IMR-90 (cell line): ENCODE data around the gene GRM8. TPM values are rescaled to one million over a fixed set of nuclear protein-coding genes. Genes with fewer than 3 reads are reported as not detected.

Experiments
- ATAC-seq: fragments of 200-7000 bp; cut with Tn5 transposase; 2 replicates; pipeline ENCODE4 v1.9.1; 2020; ENCODE audit warnings: low read depth, mild to moderate bottlenecking, moderate library complexity
- BruUV-seq: library from RNA; stranded (reverse); fragments of 400-500 nt; replicated peaks from 2 replicates; lab custom pipeline; 2021; lab: Mats Ljungman, UMichigan
- CTCF ChIA-PET: fragments of 300-600 bp; formaldehyde crosslinking; extraction: SDS; loops from one replicate; lab custom pipeline; 2021; ENCODE audit warnings: antibody characterized with exemption; lab: Yijun Ruan, JAX
- POLR2A ChIA-PET: fragments of 300-600 bp; sonication (Branson Sonifier 250); formaldehyde crosslinking; loops from one replicate; lab custom pipeline; 2022; ENCODE audit warnings: antibody characterized with exemption; ENCODE audit not compliant: unreplicated experiment; lab: Charles Lee
- DNase-seq: peaks from one replicate; pipeline ENCODE4 v3.0.0; 2013
- H2AFZ ChIP-seq: replicated peaks from 2 replicates; pipeline ENCODE3; 2013; ENCODE audit warnings: low read length, mild to moderate bottlenecking; ENCODE audit not compliant: poor library complexity
- H2AK5ac ChIP-seq: 2 replicates; pipeline ENCODE4 v1.6.1; 2013; ENCODE audit warnings: low read depth, low read length, inconsistent platforms
- H2AK9ac ChIP-seq: replicated peaks from 2 replicates; pipeline ENCODE3; 2013; ENCODE audit warnings: mild to moderate bottlenecking, low read depth, low read length, moderate library complexity; ENCODE audit not compliant: poor library complexity
- H2BK120ac ChIP-seq: 2 replicates; pipeline ENCODE4 v1.6.1; 2013; ENCODE audit warnings: low read depth, low read length, inconsistent platforms
- H2BK15ac ChIP-seq: 3 replicates; pipeline ENCODE4 v1.6.1; 2013; ENCODE audit warnings: low read depth, low read length, inconsistent platforms
- H2BK20ac ChIP-seq: 2 replicates; pipeline ENCODE4 v1.6.1; 2013; ENCODE audit warnings: low read depth, mild to moderate bottlenecking, inconsistent platforms, low read length, moderate library complexity
- H2BK5ac ChIP-seq: 2 replicates; pipeline ENCODE4 v1.6.1; 2013; ENCODE audit warnings: mild to moderate bottlenecking, low read depth, low read length, inconsistent platforms; ENCODE audit not compliant: poor library complexity, severe bottlenecking
- H3K14ac ChIP-seq: replicated peaks from 2 replicates; pipeline ENCODE4 v1.6.1; 2013; ENCODE audit warnings: low read depth, low read length, inconsistent platforms
- H3K18ac ChIP-seq: 2 replicates; pipeline ENCODE4 v1.6.1; 2013; ENCODE audit warnings: low read depth, low read length, control low read depth
- H3K23ac ChIP-seq: 2 replicates; pipeline ENCODE4 v1.6.1; 2013; ENCODE audit warnings: low read depth, low read length, inconsistent platforms
- H3K27ac ChIP-seq: 2 replicates; pipeline ENCODE4 v1.5.1; 2013; ENCODE audit warnings: mild to moderate bottlenecking, control low read depth, low read length; ENCODE audit not compliant: insufficient read depth
- H3K27me3 ChIP-seq: 2 replicates; pipeline ENCODE4 v1.6.1; 2013; ENCODE audit warnings: low read length; ENCODE audit not compliant: control insufficient read depth, insufficient read depth
- H3K36me3 ChIP-seq: 2 replicates; pipeline ENCODE4 v1.6.1; 2013; ENCODE audit warnings: low read length, mixed read lengths; ENCODE audit not compliant: control insufficient read depth, insufficient read depth
- H3K4ac ChIP-seq: 2 replicates; pipeline ENCODE4 v1.6.1; 2013; ENCODE audit warnings: low read depth, low read length, inconsistent platforms
- H3K4me1 ChIP-seq: 2 replicates; pipeline ENCODE4 v1.6.1; 2013; ENCODE audit warnings: low read length, mixed read lengths; ENCODE audit not compliant: control insufficient read depth, insufficient read depth
- H3K4me2 ChIP-seq: 2 replicates; pipeline ENCODE4 v1.6.1; 2013; ENCODE audit warnings: low read depth, mild to moderate bottlenecking, control low read depth, low read length, moderate library complexity
- H3K4me3 ChIP-seq: 2 replicates; pipeline ENCODE4 v1.5.1; 2013; ENCODE audit warnings: low read depth, mild to moderate bottlenecking, control low read depth, low read length, moderate library complexity; ENCODE audit not compliant: insufficient read depth
- H3K56ac ChIP-seq: 2 replicates; pipeline ENCODE4 v1.6.1; 2013; ENCODE audit warnings: low read length, inconsistent platforms; ENCODE audit not compliant: insufficient read depth; ENCODE audit errors: extremely low read depth
- H3K79me1 ChIP-seq, 2 experiments: 2 replicates each; pipeline ENCODE4 v1.6.1; 2013; ENCODE audit warnings: low read length in 2 of 2, inconsistent platforms in 1 of 2, low read depth in 1 of 2
- H3K9ac ChIP-seq: 2 replicates; pipeline ENCODE4 v1.6.1; 2013; ENCODE audit warnings: low read depth, low read length, control low read depth
- H3K9me1 ChIP-seq: 2 replicates; pipeline ENCODE4 v1.6.1; 2013; ENCODE audit warnings: low read length, inconsistent platforms; ENCODE audit not compliant: insufficient read depth
- H3K9me3 ChIP-seq: 2 replicates; pipeline ENCODE4 v1.6.1; 2013; ENCODE audit warnings: low read length; ENCODE audit not compliant: control insufficient read depth, insufficient read depth
- H4K20me1 ChIP-seq: 2 replicates; pipeline ENCODE4 v1.6.1; 2013; ENCODE audit warnings: low read length, inconsistent platforms; ENCODE audit not compliant: insufficient read depth
- H4K5ac ChIP-seq: 2 replicates; pipeline ENCODE4 v1.6.1; 2013; ENCODE audit warnings: mild to moderate bottlenecking, low read depth, low read length, control low read depth
- H4K8ac ChIP-seq, 2 experiments: 2 replicates each; pipeline ENCODE4 v1.6.1; 2013; ENCODE audit warnings: low read depth in 2 of 2, low read length in 2 of 2, control low read depth in 1 of 2, inconsistent platforms in 1 of 2
- H4K91ac ChIP-seq: 2 replicates; pipeline ENCODE4 v1.6.1; 2013; ENCODE audit warnings: low read depth, low read length, inconsistent platforms; ENCODE audit not compliant: insufficient read depth
- BHLHE40 ChIP-seq: fragments of 150-350 bp; IDR thresholded peaks from 2 replicates; pipeline ENCODE4 v1.6.1; 2016; ENCODE audit warnings: mild to moderate bottlenecking, low read depth, low read length
- NFE2L2 ChIP-seq: fragments of 150-350 bp; IDR thresholded peaks from 2 replicates; pipeline ENCODE4 v1.6.1; 2016; ENCODE audit warnings: low read depth, mild to moderate bottlenecking, low read length
- RAD21 ChIP-seq: IDR thresholded peaks from 2 replicates; pipeline ENCODE4 v1.6.1; 2012; ENCODE audit warnings: low read length, improper control_type of control experiment
- RCOR1 ChIP-seq: IDR thresholded peaks from 2 replicates; pipeline ENCODE4 v1.6.1; 2012; ENCODE audit warnings: mild to moderate bottlenecking, low read length, improper control_type of control experiment; ENCODE audit not compliant: insufficient replicate concordance
- RFX5 ChIP-seq: IDR thresholded peaks from 2 replicates; pipeline ENCODE4 v1.8.0; 2012; ENCODE audit warnings: low read depth, mild to moderate bottlenecking, low read length, moderate library complexity
- SMC3 ChIP-seq: fragments of 150-350 bp; IDR thresholded peaks from 2 replicates; pipeline ENCODE4 v1.6.1; 2016; ENCODE audit warnings: low read depth, mild to moderate bottlenecking, antibody characterized with exemption, low read length, moderate library complexity
- WGBS, 2 experiments: methylation state at CpG; one replicate each; pipeline versions ENCODE4 v1.1.5 to v1.1.7; 2013; ENCODE audit warnings: missing lambda C conversion rate in 2 of 2; ENCODE audit not compliant: insufficient read length in 1 of 2; ENCODE audit errors: extremely low coverage in 2 of 2; 5-methylcytosine and 5-hydroxymethylcytosine counted together
- dilution Hi-C: fragments of 300-500 bp; cut with HindIII; formaldehyde crosslinking; loops from one replicate; pipeline ENCODE4 v1.14.3; 2018; ENCODE audit warnings: low sequenced_read_pairs; ENCODE audit not compliant: unreplicated experiment
- in situ Hi-C: fragments of 300-500 bp; cut with MboI; formaldehyde crosslinking; loops from 3 replicates; pipeline ENCODE4 v1.14.3; 2019; ENCODE audit warnings: low sequenced_read_pairs, inconsistent platforms, mixed read lengths
- intact Hi-C: fragments of 100-400 bp; cut with micrococcal nuclease; formaldehyde crosslinking; loops from 2 replicates; pipeline ENCODE4 v1.10.0; 2022
- polyA plus RNA-seq, 3 experiments: library from polyadenylated mRNA; depleted of rRNA; stranded (reverse); fragments of >200 nt; gene quantifications; 2 replicates each; pipeline ENCODE4 v1.2.3, GENCODE V29; 2012; ENCODE audit warnings: low replicate concordance in 1 of 3
- total RNA-seq: library from RNA; depleted of rRNA; stranded (reverse); fragments of >200 nt; gene quantifications from 2 replicates; pipeline ENCODE4 v1.2.3, GENCODE V29; 2012

Gene GRM8
- total and polyA plus RNA-seq, 2 of the 4 experiments (the other 2 are of a cell fraction) = not detected

GRCh38 chr7:126799541-126799940 lies 453.2 kb downstream of the GRM8 start:
- H3K27me3 ChIP-seq = no peaks in the 10 kb centered on the region
- no peak overlapping the region for H2BK20ac ChIP-seq
- no peaks in the 10 kb centered on the region for H3K9me1 ChIP-seq
- H3K79me1 ChIP-seq = no peaks in the 10 kb centered on the region
- H2AK9ac ChIP-seq = no peak overlapping the region
- no peak overlapping the region for H3K56ac ChIP-seq
- no peaks in the 10 kb centered on the region for H4K20me1 ChIP-seq
- H2BK120ac ChIP-seq = no peak overlapping the region
- no peak overlapping the region for H2AFZ ChIP-seq
- no peak overlapping the region for H3K4me3 ChIP-seq
- intact Hi-C loops = no loop called here
- no peak overlapping the region for H2AK5ac ChIP-seq
- no peak for ATAC-seq
- H4K8ac ChIP-seq = no peak overlapping the region
- TF ChIP-seq SMC3 = no peak
- no peak for TF ChIP-seq RFX5
- TF ChIP-seq RAD21 = no peak
- TF ChIP-seq RCOR1 = no peak
- TF ChIP-seq BHLHE40 = no peak
- TF ChIP-seq NFE2L2 = no peak
- WGBS, 2 experiments = no CpG with 5 or more reads among the region's 1 CpG
- no peak overlapping the region for H2BK5ac ChIP-seq
- no peak overlapping the region for H3K14ac ChIP-seq
- no peak overlapping the region for H3K9ac ChIP-seq
- no peak overlapping the region for H4K91ac ChIP-seq
- in situ Hi-C loops = no loop called here
- CTCF ChIA-PET = no interaction called here
- DNase-seq = no peak
- H3K9me3 ChIP-seq = peaks cover 2% of the 10 kb centered on the region; the same call in 1 of the 2 replicates
- H4K5ac ChIP-seq = no peak overlapping the region
- no peaks in the 10 kb centered on the region for H3K36me3 ChIP-seq
- no peak overlapping the region for H3K27ac ChIP-seq
- H3K18ac ChIP-seq = no peak overlapping the region
- dilution Hi-C loops = no loop called here
- H3K4ac ChIP-seq = no peak overlapping the region
- no peak overlapping the region for H3K23ac ChIP-seq
- POLR2A ChIA-PET = no interaction called here
- H2BK15ac ChIP-seq = no peak overlapping the region
- no peaks in the 10 kb centered on the region for H3K4me1 ChIP-seq
- BruUV-seq = no TSS peak
- H3K4me2 ChIP-seq = no peak overlapping the region
